CD4-positive, alpha-beta T cell treated with Interleukin-17A for 4 hours (primary cell): ENCODE data around the gene JMJD8.

Experiments used
- DNase-seq: peaks from one replicate; pipeline ENCODE4 v3.0.0-alpha.2; 2020; ENCODE audit warnings: mixed read lengths

Gene JMJD8

GRCh38 chr16:674968-675883 is 8.9 kb downstream of the JMJD8 start, which contains the start of gene RHBDL1:
Gene RHBDL1, plus strand, starts transcription at chr16:675671. Its CDS starts 120 bp downstream, at chr16:675791.
- DNase-seq, result no peak

GRCh38 chr16:674214-674881 is 9.8 kb downstream of the JMJD8 start:
- no peak for DNase-seq

GRCh38 chr16:673399-673991 is 10.6 kb downstream of the JMJD8 start:
- no peak for DNase-seq

GRCh38 chr16:672851-673250 is 11.3 kb downstream of the JMJD8 start:
- DNase-seq, result no peak

- DNase-seq, result no peak
These were observed 11.8 kb downstream of the JMJD8 start for GRCh38 chr16:672371-672770.

GRCh38 chr16:671353-672131 is 12.6 kb downstream of the JMJD8 start:
- DNase-seq, result no peak

GRCh38 chr16:670485-671352 is 13.4 kb downstream of the JMJD8 start:
- DNase-seq, result no peak

GRCh38 chr16:669666-670065 is 14.5 kb downstream of the JMJD8 start:
- no peak for DNase-seq

- DNase-seq, result no peak
These were observed 15.5 kb downstream of the JMJD8 start for GRCh38 chr16:668519-669171.

- peak; percentile 95 for DNase-seq
These were observed 16.2 kb downstream of the JMJD8 start, which contains the start of gene RHOT2 for GRCh38 chr16:667780-668518. Gene RHOT2, plus strand, starts transcription at chr16:668132. Its CDS starts 68 bp downstream, at chr16:668200.

- no peak for DNase-seq
These were observed 16.9 kb downstream of the JMJD8 start for GRCh38 chr16:667113-667779.

- no peak for DNase-seq
These were observed 17.6 kb downstream of the JMJD8 start for GRCh38 chr16:666572-666971.

- DNase-seq, result no peak
These were observed 21.5 kb downstream of the JMJD8 start for GRCh38 chr16:662597-662996.

GRCh38 chr16:662095-662494 is 22.0 kb downstream of the JMJD8 start:
- no peak for DNase-seq

- no peak for DNase-seq
These were observed 22.8 kb downstream of the JMJD8 start for GRCh38 chr16:661184-661821.

GRCh38 chr16:660459-661183 is 23.5 kb downstream of the JMJD8 start:
- DNase-seq, result peak; percentile 82

- DNase-seq, result no peak
These were observed 24.0 kb downstream of the JMJD8 start for GRCh38 chr16:660132-660458.

GRCh38 chr16:659618-660017 is 24.5 kb downstream of the JMJD8 start:
- DNase-seq, result no peak
